CMK (cell line): Measurements from ENCODE around the gene S100A7.
"Not testable (repeated sequence)": the region's sequence is repeated elsewhere in the genome, so short reads cannot be mapped to it uniquely, and the experiment has no call there.

ENCODE experiments used
- DNase-seq: peaks from one replicate; pipeline ENCODE4 v3.0.0-alpha.2; 2010; ENCODE audit warnings: low read depth

S100A7 gene

GRCh38 chr1:153431002-153431401 lies 29.4 kb downstream of the S100A7 start:
- DNase-seq: no peak

- DNase-seq: no peak
Observed at GRCh38 chr1:153430561-153430960, 29.9 kb downstream of the S100A7 start.

GRCh38 chr1:153430166-153430553 lies 30.3 kb downstream of the S100A7 start:
- DNase-seq: no peak

- DNase-seq: no peak
Observed at GRCh38 chr1:153429266-153430165, 30.9 kb downstream of the S100A7 start.

- no peak for DNase-seq
Observed at GRCh38 chr1:153428791-153429190, 31.7 kb downstream of the S100A7 start.

- DNase-seq: no peak
Observed at GRCh38 chr1:153428073-153428638, 32.3 kb downstream of the S100A7 start.

GRCh38 chr1:153426809-153427208 lies 33.6 kb downstream of the S100A7 start:
- no peak for DNase-seq

GRCh38 chr1:153422450-153423068 lies 37.9 kb downstream of the S100A7 start:
- peak; percentile 18 for DNase-seq

- DNase-seq: no peak
Observed at GRCh38 chr1:153420306-153420705, 40.1 kb downstream of the S100A7 start.

GRCh38 chr1:153419436-153419793 lies 41.0 kb downstream of the S100A7 start:
- DNase-seq: not testable (repeated sequence)

GRCh38 chr1:153418758-153419435 lies 41.6 kb downstream of the S100A7 start:
- not testable (repeated sequence) for DNase-seq

GRCh38 chr1:153417136-153417888 lies 43.1 kb downstream of the S100A7 start:
- no peak for DNase-seq

- no peak for DNase-seq
Observed at GRCh38 chr1:153415850-153416570, 44.4 kb downstream of the S100A7 start, which contains the start of gene S100A7A. TSS of gene S100A7A (plus strand) at chr1:153416520. CDS start at chr1:153418083, 1,563 bp downstream.

GRCh38 chr1:153413961-153414360 lies 46.5 kb downstream of the S100A7 start:
- not testable (repeated sequence) for DNase-seq
